Measurements from ENCODE around the gene FOXA2.

FOXA2 gene

GRCh38 chr20:22545045-22545444 is 39.3 kb downstream of the FOXA2 start:
- no peak overlapping the region for H3K4me3 Mint-ChIP-seq
- no peaks in the 10 kb centered on the region for H3K9me3 Mint-ChIP-seq
- H3K27ac Mint-ChIP-seq = no peak overlapping the region

GRCh38 chr20:22544462-22544861 is 39.9 kb downstream of the FOXA2 start:
- no peaks in the 10 kb centered on the region for H3K27me3 Mint-ChIP-seq (ENCODE audit: low read depth)
- no peaks in the 10 kb centered on the region for H3K4me1 Mint-ChIP-seq (ENCODE audit: low read depth)
- no peaks in the 10 kb centered on the region for H3K9me3 Mint-ChIP-seq
- no peaks in the 10 kb centered on the region for H3K36me3 Mint-ChIP-seq (ENCODE audit: low read depth)
- no peak overlapping the region for H3K27ac Mint-ChIP-seq
- H3K4me3 Mint-ChIP-seq = no peak overlapping the region

More at GRCh38 chr20:22545045-22545444, 39.3 kb downstream of the FOXA2 start:
- no peaks in the 10 kb centered on the region for H3K4me1 Mint-ChIP-seq (ENCODE audit: low read depth)
- H3K36me3 Mint-ChIP-seq (ENCODE audit: low read depth) = no peaks in the 10 kb centered on the region
- no peaks in the 10 kb centered on the region for H3K27me3 Mint-ChIP-seq (ENCODE audit: low read depth)

GRCh38 chr20:22542427-22542826 is 41.9 kb downstream of the FOXA2 start:
- Mint-ChIP-seq H3K4me1 (ENCODE audit: low read depth) (no peaks in the 10 kb centered on the region), H3K36me3 (ENCODE audit: low read depth) (no peaks in the 10 kb centered on the region), H3K9me3 (peaks cover 10% of the 10 kb centered on the region), H3K4me3 (no peak overlapping the region), H3K27ac (no peak overlapping the region), H3K27me3 (ENCODE audit: low read depth) (no peaks in the 10 kb centered on the region)

- Mint-ChIP-seq H3K36me3 (ENCODE audit: low read depth) (no peaks in the 10 kb centered on the region), H3K9me3 (peaks cover 17% of the 10 kb centered on the region), H3K4me1 (ENCODE audit: low read depth) (no peaks in the 10 kb centered on the region), H3K27me3 (ENCODE audit: low read depth) (no peaks in the 10 kb centered on the region), H3K27ac (no peak overlapping the region), H3K4me3 (no peak overlapping the region)
These were observed 43.5 kb downstream of the FOXA2 start for GRCh38 chr20:22540832-22541231.

- no peaks in the 10 kb centered on the region for H3K4me1 Mint-ChIP-seq (ENCODE audit: low read depth)
These were observed 47.2 kb downstream of the FOXA2 start for GRCh38 chr20:22536956-22537756.

GRCh38 chr20:22536141-22536828 is 48.1 kb downstream of the FOXA2 start:
- no peaks in the 10 kb centered on the region for H3K36me3 Mint-ChIP-seq (ENCODE audit: low read depth)
- H3K4me1 Mint-ChIP-seq (ENCODE audit: low read depth) = no peaks in the 10 kb centered on the region
- H3K27ac Mint-ChIP-seq = no peak overlapping the region
- H3K9me3 Mint-ChIP-seq = peaks cover 17% of the 10 kb centered on the region
- H3K27me3 Mint-ChIP-seq (ENCODE audit: low read depth) = no peaks in the 10 kb centered on the region
- no peak overlapping the region for H3K4me3 Mint-ChIP-seq

More at GRCh38 chr20:22536956-22537756, 47.2 kb downstream of the FOXA2 start:
- Mint-ChIP-seq H3K4me3 (no peak overlapping the region), H3K27me3 (ENCODE audit: low read depth) (no peaks in the 10 kb centered on the region), H3K27ac (no peak overlapping the region), H3K36me3 (ENCODE audit: low read depth) (no peaks in the 10 kb centered on the region), H3K9me3 (peaks cover 17% of the 10 kb centered on the region)

GRCh38 chr20:22535483-22535882 is 48.9 kb downstream of the FOXA2 start:
- no peak overlapping the region for H3K4me3 Mint-ChIP-seq
- H3K27me3 Mint-ChIP-seq (ENCODE audit: low read depth) = no peaks in the 10 kb centered on the region
- no peaks in the 10 kb centered on the region for H3K4me1 Mint-ChIP-seq (ENCODE audit: low read depth)
- H3K27ac Mint-ChIP-seq = no peak overlapping the region
- peaks cover 17% of the 10 kb centered on the region for H3K9me3 Mint-ChIP-seq
- no peaks in the 10 kb centered on the region for H3K36me3 Mint-ChIP-seq (ENCODE audit: low read depth)

GRCh38 chr20:22533823-22534751 is 50.3 kb downstream of the FOXA2 start:
- H3K4me3 Mint-ChIP-seq = no peak overlapping the region
- H3K9me3 Mint-ChIP-seq = peaks cover 17% of the 10 kb centered on the region
- no peak overlapping the region for H3K27ac Mint-ChIP-seq
- no peaks in the 10 kb centered on the region for H3K36me3 Mint-ChIP-seq (ENCODE audit: low read depth)
- H3K4me1 Mint-ChIP-seq (ENCODE audit: low read depth) = no peaks in the 10 kb centered on the region
- no peaks in the 10 kb centered on the region for H3K27me3 Mint-ChIP-seq (ENCODE audit: low read depth)

GRCh38 chr20:22532598-22532997 is 51.8 kb downstream of the FOXA2 start:
- H3K4me3 Mint-ChIP-seq = no peak overlapping the region
- no peak overlapping the region for H3K27ac Mint-ChIP-seq
- H3K36me3 Mint-ChIP-seq (ENCODE audit: low read depth) = no peaks in the 10 kb centered on the region
- H3K27me3 Mint-ChIP-seq (ENCODE audit: low read depth) = no peaks in the 10 kb centered on the region
- H3K9me3 Mint-ChIP-seq = peaks cover 9% of the 10 kb centered on the region
- H3K4me1 Mint-ChIP-seq (ENCODE audit: low read depth) = no peaks in the 10 kb centered on the region

- Mint-ChIP-seq H3K36me3 (ENCODE audit: low read depth) (no peaks in the 10 kb centered on the region), H3K27me3 (ENCODE audit: low read depth) (no peaks in the 10 kb centered on the region), H3K4me1 (ENCODE audit: low read depth) (no peaks in the 10 kb centered on the region), H3K27ac (no peak overlapping the region), H3K4me3 (no peak overlapping the region), H3K9me3 (peaks cover under 1% of the 10 kb centered on the region)
These were observed 52.6 kb downstream of the FOXA2 start for GRCh38 chr20:22531756-22532155.

- Mint-ChIP-seq H3K27ac (no peak overlapping the region), H3K9me3 (no peaks in the 10 kb centered on the region), H3K4me3 (no peak overlapping the region)
These were observed 53.2 kb downstream of the FOXA2 start for GRCh38 chr20:22531056-22531615.

More at GRCh38 chr20:22531056-22531615, 53.2 kb downstream of the FOXA2 start:
- H3K27me3 Mint-ChIP-seq (ENCODE audit: low read depth) = no peaks in the 10 kb centered on the region
- no peaks in the 10 kb centered on the region for H3K36me3 Mint-ChIP-seq (ENCODE audit: low read depth)
- H3K4me1 Mint-ChIP-seq (ENCODE audit: low read depth) = no peaks in the 10 kb centered on the region

Measured in T-helper 1 cell treated with Interleukin-12 subunit alpha and Interleukin-12 subunit beta and Interleukin-4 antibody, amounts not matched to agents 30 μg/mL and 1 μg/mL, for 36 hours (primary cell).